D721Med (cell line): ENCODE data around the gene CXCR6.

Experiments
- DNase-seq: peaks from one replicate; pipeline ENCODE4 v3.0.0; 2011; ENCODE audit warnings: low spot score; ENCODE audit not compliant: insufficient read length
- FAIRE-seq: peaks from 2 replicates; lab custom pipeline; 2011; peaks lifted over from hg19 to GRCh38; lab: Jason Lieb, UNC
- CTCF ChIP-seq: IDR thresholded peaks from 2 replicates; pipeline ENCODE4 v1.5.1; 2012; ENCODE audit warnings: mild to moderate bottlenecking, control low read depth; ENCODE audit not compliant: insufficient read depth; ENCODE audit errors: missing control alignments

CXCR6 gene

GRCh38 chr3:45952456-45952855 lies 9.2 kb downstream of the CXCR6 start:
- DNase-seq (no peak), FAIRE-seq (no peak)
- no peak for TF ChIP-seq CTCF

- TF ChIP-seq CTCF: no peak
- DNase-seq (no peak), FAIRE-seq (no peak)
Observed at GRCh38 chr3:45953536-45953935, 10.3 kb downstream of the CXCR6 start.

GRCh38 chr3:45954306-45954705 lies 11.0 kb downstream of the CXCR6 start:
- FAIRE-seq: no peak
- no peak for TF ChIP-seq CTCF

GRCh38 chr3:45955017-45955647 lies 11.9 kb downstream of the CXCR6 start:
- DNase-seq: no peak
- FAIRE-seq: no peak
- TF ChIP-seq CTCF: no peak

More at GRCh38 chr3:45954306-45954705, 11.0 kb downstream of the CXCR6 start:
- no peak for DNase-seq

GRCh38 chr3:45955706-45956105 lies 12.4 kb downstream of the CXCR6 start:
- DNase-seq (no peak), FAIRE-seq (no peak)
- no peak for TF ChIP-seq CTCF

- no peak for FAIRE-seq
- DNase-seq: no peak
- no peak for TF ChIP-seq CTCF
Observed at GRCh38 chr3:45957586-45957985, 14.3 kb downstream of the CXCR6 start.

GRCh38 chr3:45958321-45958791 lies 15.1 kb downstream of the CXCR6 start:
- DNase-seq (no peak), FAIRE-seq (no peak)
- no peak for TF ChIP-seq CTCF
